GM12891 (cell line): ENCODE data around the gene LRRC56.

ENCODE experiments used
- POLR2A ChIP-seq: IDR thresholded peaks from 2 replicates; pipeline ENCODE4 v1.6.1; 2011; ENCODE audit warnings: low read depth, low read length, control low read depth
- POLR2AphosphoS5 ChIP-seq: IDR thresholded peaks from 2 replicates; pipeline ENCODE4 v1.6.1; 2011; ENCODE audit warnings: low read depth, low read length, control low read depth
- SPI1 ChIP-seq: IDR thresholded peaks from 2 replicates; pipeline ENCODE4 v1.6.1; 2011; ENCODE audit warnings: low read depth, low read length, control low read depth
- TAF1 ChIP-seq: IDR thresholded peaks from 2 replicates; pipeline ENCODE4 v1.6.1; 2011; ENCODE audit warnings: low read depth, low read length, control low read depth

- TF ChIP-seq POLR2A (no peak), POLR2AphosphoS5 (no peak), TAF1 (no peak), SPI1 (no peak)
These were observed 2.7 kb downstream of the LRRC56 start for GRCh38 chr11:539971-540481.
